Measurements from ENCODE around the gene TASP1.

The TASP1 gene

DNA sequence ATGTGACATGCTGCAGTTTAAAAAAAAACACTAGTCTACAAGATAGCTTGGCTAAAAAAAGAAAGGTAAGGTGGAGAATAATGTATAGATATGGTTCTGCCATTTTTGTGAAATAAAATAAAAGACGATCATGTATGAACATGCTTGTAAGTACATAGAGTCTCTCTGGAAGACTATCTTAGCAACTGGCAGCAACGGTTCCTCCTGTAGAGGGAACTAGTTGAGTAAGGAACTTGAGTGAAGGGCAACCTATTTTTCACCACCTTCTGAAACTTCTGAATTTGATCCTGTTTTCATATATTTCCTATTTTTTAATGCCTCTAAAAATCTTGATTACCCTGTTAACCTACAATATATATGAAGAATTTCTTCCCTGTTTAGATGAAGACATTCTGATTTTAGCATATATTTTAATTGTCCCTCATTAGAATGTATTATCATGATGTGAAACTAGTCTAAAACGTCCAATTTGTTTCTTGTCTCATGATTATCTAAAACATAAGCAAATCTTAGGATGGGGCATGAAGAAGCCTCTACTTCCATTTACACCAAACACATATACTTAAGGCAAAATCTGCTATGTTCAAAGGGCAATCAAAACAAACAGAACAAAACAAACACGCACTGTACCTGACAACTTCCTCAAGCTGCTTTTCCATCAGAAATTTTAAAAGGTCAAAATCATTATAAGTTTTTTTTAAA is 215.1 kb downstream of the TASP1 start:
- peaks cover 7% of the 10 kb centered on the region for H3K4me1 Mint-ChIP-seq (ENCODE audit: low read depth)
- intact Hi-C loops (cut with micrococcal nuclease): no loop called here
- no peaks in the 10 kb centered on the region for H3K36me3 Mint-ChIP-seq (ENCODE audit: low read depth)
- H3K9me3 Mint-ChIP-seq: no peaks in the 10 kb centered on the region
- H3K27ac Mint-ChIP-seq: no peak overlapping the region
- no peak overlapping the region for H3K4me3 Mint-ChIP-seq
- no peaks in the 10 kb centered on the region for H3K27me3 Mint-ChIP-seq

- Mint-ChIP-seq H3K4me3 (no peak overlapping the region), H3K9me3 (no peaks in the 10 kb centered on the region), H3K4me1 (ENCODE audit: low read depth) (peaks cover 9% of the 10 kb centered on the region), H3K27me3 (no peaks in the 10 kb centered on the region), H3K27ac (no peak overlapping the region), H3K36me3 (ENCODE audit: low read depth) (no peaks in the 10 kb centered on the region)
- intact Hi-C loops (cut with micrococcal nuclease): no loop called here
Measured at GRCh38 chr20:13422637-13423036, 216.1 kb downstream of the TASP1 start.

GRCh38 chr20:13420625-13421024 is 218.1 kb downstream of the TASP1 start:
- Mint-ChIP-seq H3K4me3 (no peak overlapping the region), H3K9me3 (no peaks in the 10 kb centered on the region), H3K36me3 (ENCODE audit: low read depth) (peaks cover 8% of the 10 kb centered on the region), H3K4me1 (ENCODE audit: low read depth) (peaks cover 9% of the 10 kb centered on the region), H3K27ac (no peak overlapping the region), H3K27me3 (no peaks in the 10 kb centered on the region)
- intact Hi-C loops (cut with micrococcal nuclease): no loop called here

DNA sequence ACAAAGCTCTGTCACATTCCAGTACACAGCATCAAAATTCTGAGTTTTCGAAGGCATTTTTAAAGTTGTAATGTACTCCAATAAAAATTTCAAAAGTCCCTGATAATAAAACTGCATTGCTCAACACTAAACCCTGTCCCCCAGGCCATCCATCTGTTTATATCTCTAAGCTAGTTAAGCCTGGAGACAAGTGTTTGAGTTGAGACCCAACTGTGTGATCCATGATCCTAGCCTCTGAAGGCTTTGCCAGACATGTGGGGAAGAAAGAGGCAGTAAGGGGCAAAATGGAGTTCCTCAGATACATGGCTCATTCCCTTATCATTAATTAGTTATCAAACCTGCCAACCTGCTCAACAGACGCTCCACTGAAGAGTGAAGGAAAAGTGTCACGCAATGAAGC is 219.3 kb downstream of the TASP1 start:
- peaks cover 9% of the 10 kb centered on the region for H3K4me1 Mint-ChIP-seq (ENCODE audit: low read depth)
- peaks cover 8% of the 10 kb centered on the region for H3K36me3 Mint-ChIP-seq (ENCODE audit: low read depth)

DNA sequence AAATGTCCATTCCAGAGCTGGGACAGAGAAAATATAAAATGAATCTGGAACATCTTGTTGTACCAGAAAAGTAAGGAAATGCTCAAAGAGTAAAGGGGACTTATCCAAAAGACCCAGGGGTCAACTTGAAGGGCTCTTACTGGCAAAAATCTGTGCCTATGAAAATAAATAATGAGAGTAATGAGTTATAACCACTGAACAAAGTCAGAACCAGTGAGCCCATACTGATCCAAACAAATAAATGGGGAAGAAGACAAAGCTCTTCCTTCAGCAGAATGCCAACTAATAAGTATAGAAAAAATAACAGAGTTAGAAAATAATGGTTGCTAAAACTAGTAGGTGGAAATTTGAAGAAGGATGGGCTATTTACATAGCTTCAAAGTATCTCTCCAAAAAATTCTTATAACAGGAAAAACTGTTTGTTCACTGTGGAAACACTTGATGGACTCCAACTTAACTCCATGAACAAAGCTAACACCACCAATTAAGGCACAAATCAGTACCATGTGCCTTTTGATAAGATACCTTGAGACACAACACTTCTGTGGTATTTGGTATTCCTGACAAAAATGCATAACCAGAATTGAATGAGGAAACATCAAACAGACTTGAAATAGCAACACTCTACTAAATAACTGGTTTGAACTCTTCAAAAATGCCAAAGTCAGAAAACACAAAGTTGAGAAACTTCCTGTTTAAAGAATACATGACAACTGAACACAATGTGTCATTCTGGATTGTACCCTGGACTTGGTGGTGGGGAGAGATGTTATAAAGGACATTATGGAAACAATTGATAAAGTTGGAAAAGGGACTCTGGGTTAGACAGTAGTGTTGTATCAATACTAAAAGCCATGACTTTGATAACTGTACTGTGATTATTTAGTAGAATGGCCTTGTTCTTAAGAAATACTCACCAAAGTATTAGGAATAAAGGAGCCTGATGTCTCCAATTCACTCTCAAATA is 220.2 kb downstream of the TASP1 start:
- Mint-ChIP-seq H3K9me3 (no peaks in the 10 kb centered on the region), H3K27me3 (no peaks in the 10 kb centered on the region), H3K4me3 (no peak overlapping the region), H3K27ac (no peak overlapping the region), H3K36me3 (ENCODE audit: low read depth) (peaks cover 8% of the 10 kb centered on the region), H3K4me1 (ENCODE audit: low read depth) (peaks cover 9% of the 10 kb centered on the region)
- intact Hi-C loops (cut with micrococcal nuclease): no loop called here

More for the DNA sequence above, 219.3 kb downstream of the TASP1 start:
- no peak overlapping the region for H3K4me3 Mint-ChIP-seq
- no peaks in the 10 kb centered on the region for H3K9me3 Mint-ChIP-seq
- H3K27me3 Mint-ChIP-seq: no peaks in the 10 kb centered on the region
- H3K27ac Mint-ChIP-seq: no peak overlapping the region
- intact Hi-C loops (cut with micrococcal nuclease): no loop called here

DNA sequence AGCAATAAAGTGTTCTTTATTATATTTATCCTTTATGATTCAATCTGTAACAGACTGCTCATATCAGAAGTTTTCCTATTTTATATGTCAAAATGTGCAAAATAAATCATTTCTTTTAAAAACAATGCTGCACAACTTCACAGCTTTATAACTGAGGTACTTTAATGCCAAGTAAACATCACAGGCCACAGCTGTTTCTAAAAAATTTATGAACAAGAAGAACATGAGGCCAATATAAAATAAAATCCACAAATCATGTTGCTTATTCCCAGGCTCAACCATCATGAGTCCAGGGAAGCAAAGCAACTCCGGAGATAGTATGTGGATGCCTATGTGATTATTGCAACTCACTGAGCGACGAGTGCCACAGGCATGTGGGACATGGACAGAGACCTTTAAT is 222.2 kb downstream of the TASP1 start:
- Mint-ChIP-seq H3K4me3 (no peak overlapping the region), H3K9me3 (no peaks in the 10 kb centered on the region), H3K27me3 (no peaks in the 10 kb centered on the region), H3K27ac (no peak overlapping the region), H3K4me1 (ENCODE audit: low read depth) (peaks cover 9% of the 10 kb centered on the region), H3K36me3 (ENCODE audit: low read depth) (peaks cover 8% of the 10 kb centered on the region)
- intact Hi-C loops (cut with micrococcal nuclease): no loop called here

DNA sequence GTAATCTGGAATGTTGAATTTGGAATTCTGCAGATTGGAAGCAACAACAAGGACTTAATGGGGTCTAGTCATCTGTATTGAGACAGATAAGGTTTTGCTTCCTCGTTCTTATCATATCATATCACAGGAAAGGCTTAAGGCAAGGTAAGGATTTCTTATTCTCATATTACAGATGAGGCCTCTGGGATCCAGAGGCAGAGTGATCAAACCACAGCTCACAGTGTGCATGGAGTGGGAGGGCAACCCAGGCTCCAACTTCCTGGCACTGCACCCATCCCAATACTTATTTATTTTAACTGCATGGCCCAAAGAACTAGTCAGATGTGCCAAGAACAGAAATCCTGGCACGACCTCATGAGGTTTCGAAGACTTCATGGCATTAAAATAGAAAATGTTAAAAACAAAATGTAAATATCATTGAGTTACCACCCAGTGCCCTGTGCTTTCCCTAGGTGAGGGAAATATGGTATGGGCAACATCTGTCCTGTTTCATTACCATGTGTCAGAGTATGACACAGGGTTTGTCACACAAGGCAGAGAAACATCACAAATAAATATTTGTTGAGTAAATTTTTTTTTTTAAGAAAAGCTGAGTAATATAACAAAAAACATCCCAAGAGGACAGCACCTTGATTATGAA is 225.8 kb downstream of the TASP1 start:
- intact Hi-C loops (cut with micrococcal nuclease): no loop called here
- Mint-ChIP-seq H3K27me3 (no peaks in the 10 kb centered on the region), H3K36me3 (ENCODE audit: low read depth) (peaks cover 8% of the 10 kb centered on the region), H3K9me3 (no peaks in the 10 kb centered on the region), H3K4me3 (no peak overlapping the region), H3K4me1 (ENCODE audit: low read depth) (no peaks in the 10 kb centered on the region), H3K27ac (no peak overlapping the region)

GRCh38 chr20:13404293-13404692 is 234.4 kb downstream of the TASP1 start:
- no peak overlapping the region for H3K4me3 Mint-ChIP-seq
- no peak overlapping the region for H3K27ac Mint-ChIP-seq
- no peaks in the 10 kb centered on the region for H3K4me1 Mint-ChIP-seq (ENCODE audit: low read depth)
- H3K27me3 Mint-ChIP-seq: no peaks in the 10 kb centered on the region
- intact Hi-C loops (cut with micrococcal nuclease): no loop called here
- H3K9me3 Mint-ChIP-seq: no peaks in the 10 kb centered on the region
- no peaks in the 10 kb centered on the region for H3K36me3 Mint-ChIP-seq (ENCODE audit: low read depth)

DNA sequence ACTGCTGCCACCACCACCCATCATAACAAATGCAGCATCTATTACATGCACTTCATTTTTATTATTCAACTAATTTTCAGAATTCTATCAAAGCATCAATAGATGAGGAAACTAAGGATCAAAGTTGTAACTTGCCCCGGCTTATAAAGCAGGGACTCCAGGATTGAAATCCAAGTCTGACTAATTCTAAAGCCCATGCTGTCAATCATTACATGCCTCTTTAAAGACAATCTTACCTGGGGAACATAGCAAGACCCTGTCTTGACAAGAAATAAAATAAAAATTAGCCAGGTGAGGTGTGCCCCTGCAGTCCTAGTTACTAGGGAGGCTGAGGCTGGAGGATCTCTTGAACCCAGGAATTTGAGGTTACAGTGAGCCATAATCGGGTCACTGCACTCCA is 235.3 kb downstream of the TASP1 start:
- H3K4me1 Mint-ChIP-seq (ENCODE audit: low read depth): no peaks in the 10 kb centered on the region
- no peak overlapping the region for H3K27ac Mint-ChIP-seq
- no peaks in the 10 kb centered on the region for H3K9me3 Mint-ChIP-seq
- no peak overlapping the region for H3K4me3 Mint-ChIP-seq
- H3K36me3 Mint-ChIP-seq (ENCODE audit: low read depth): no peaks in the 10 kb centered on the region
- no peaks in the 10 kb centered on the region for H3K27me3 Mint-ChIP-seq
- intact Hi-C loops (cut with micrococcal nuclease): no loop called here

DNA sequence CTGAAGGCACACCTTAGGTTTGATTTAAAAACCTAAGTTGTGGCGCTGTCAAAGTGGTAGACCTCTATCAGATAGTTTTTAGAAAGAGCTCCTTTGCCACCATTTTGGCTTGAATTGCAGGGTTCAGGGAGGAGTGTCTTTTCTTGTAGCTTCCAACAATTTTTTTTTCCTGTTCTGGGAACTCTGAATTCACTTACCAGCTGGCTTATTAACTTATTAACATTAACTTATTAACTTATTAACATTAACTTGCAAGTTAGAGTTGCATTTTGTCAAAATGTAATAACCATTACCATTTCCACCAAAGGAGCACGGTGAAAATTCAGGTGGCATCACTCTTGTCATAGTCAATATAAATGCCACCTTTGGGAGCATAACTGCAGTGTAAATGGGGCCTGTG is 235.7 kb downstream of the TASP1 start:
- Mint-ChIP-seq H3K9me3 (no peaks in the 10 kb centered on the region), H3K36me3 (ENCODE audit: low read depth) (no peaks in the 10 kb centered on the region), H3K4me1 (ENCODE audit: low read depth) (no peaks in the 10 kb centered on the region), H3K27ac (no peak overlapping the region), H3K27me3 (no peaks in the 10 kb centered on the region), H3K4me3 (no peak overlapping the region)
- intact Hi-C loops (cut with micrococcal nuclease): no loop called here

DNA sequence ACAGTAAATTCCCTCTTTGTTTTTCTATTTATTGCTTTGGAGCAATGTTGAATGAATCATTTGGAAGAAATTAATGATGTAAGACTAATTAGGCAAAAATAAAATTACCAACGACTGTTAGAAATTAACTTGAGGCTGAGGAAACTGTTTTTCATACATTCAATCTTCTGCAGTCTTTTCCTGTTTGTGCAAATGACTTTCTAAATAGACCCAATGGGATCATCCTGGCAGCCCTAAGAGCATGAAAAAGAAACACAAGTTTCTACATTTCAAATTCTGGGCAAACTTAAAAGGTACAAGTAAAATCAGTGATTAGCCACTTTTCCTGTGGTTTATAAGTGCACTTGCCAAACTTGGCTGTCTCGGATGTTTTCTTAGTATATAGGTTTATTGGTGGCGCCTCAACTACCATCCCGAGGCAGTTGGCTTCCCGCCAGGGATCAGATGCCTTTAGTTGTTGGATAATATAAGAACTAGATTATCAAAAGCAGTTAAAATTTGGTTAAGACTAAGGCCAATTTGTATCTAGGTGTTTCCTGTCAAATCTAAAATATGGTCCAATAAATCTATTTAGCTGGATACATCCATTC is 236.5 kb downstream of the TASP1 start:
- no peak overlapping the region for H3K4me3 Mint-ChIP-seq
- no peak overlapping the region for H3K27ac Mint-ChIP-seq
- no peaks in the 10 kb centered on the region for H3K9me3 Mint-ChIP-seq
- no peaks in the 10 kb centered on the region for H3K4me1 Mint-ChIP-seq (ENCODE audit: low read depth)
- intact Hi-C loops (cut with micrococcal nuclease): no loop called here
- H3K27me3 Mint-ChIP-seq: no peaks in the 10 kb centered on the region
- H3K36me3 Mint-ChIP-seq (ENCODE audit: low read depth): no peaks in the 10 kb centered on the region

DNA sequence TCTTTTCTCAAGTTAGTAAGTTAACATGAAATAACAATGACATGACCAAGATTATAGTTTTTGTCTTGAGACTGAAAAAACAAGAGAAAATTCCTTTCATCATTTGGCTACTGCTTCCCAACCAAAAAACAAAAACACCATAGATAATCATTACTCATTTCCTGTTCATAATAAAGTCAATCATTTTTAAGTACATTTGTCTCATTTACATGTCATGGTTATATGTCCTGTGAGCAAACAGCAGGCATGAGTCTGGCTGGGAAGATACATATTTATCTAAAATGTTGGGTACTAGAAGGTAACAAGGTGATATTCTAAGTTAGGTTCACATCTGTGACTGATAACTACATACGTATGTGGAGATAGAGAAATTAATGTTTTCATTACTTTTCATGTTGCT is 237.1 kb downstream of the TASP1 start:
- Mint-ChIP-seq H3K4me1 (ENCODE audit: low read depth) (no peaks in the 10 kb centered on the region), H3K36me3 (ENCODE audit: low read depth) (no peaks in the 10 kb centered on the region), H3K27ac (no peak overlapping the region), H3K9me3 (no peaks in the 10 kb centered on the region), H3K27me3 (no peaks in the 10 kb centered on the region), H3K4me3 (no peak overlapping the region)
- intact Hi-C loops (cut with micrococcal nuclease): no loop called here

GRCh38 chr20:13400453-13400852 is 238.3 kb downstream of the TASP1 start:
- Mint-ChIP-seq H3K27me3 (no peaks in the 10 kb centered on the region), H3K4me1 (ENCODE audit: low read depth) (no peaks in the 10 kb centered on the region), H3K9me3 (no peaks in the 10 kb centered on the region), H3K36me3 (ENCODE audit: low read depth) (no peaks in the 10 kb centered on the region), H3K27ac (no peak overlapping the region), H3K4me3 (no peak overlapping the region)
- intact Hi-C loops (cut with micrococcal nuclease): no loop called here

DNA sequence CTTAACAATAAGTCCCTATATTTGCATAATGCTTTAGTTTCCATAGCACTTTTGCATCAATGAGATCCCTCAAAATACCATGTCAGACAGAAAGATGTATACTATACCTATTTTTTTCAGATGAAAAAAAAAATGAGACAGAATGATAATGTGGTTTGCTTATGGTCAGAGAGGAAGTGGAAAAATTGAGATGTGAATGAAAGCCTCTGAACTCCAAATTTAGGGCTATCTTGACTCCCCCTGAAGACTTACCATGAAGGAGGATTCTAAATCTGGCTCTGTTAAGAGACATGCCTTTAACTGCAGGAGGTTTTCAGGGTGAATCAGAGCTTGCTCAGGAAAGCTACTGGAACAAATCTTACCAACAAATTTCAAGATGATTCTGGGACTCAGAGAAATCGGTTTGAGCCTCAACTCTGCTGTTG is 241.4 kb downstream of the TASP1 start:
- no peak overlapping the region for H3K4me3 Mint-ChIP-seq
- intact Hi-C loops (cut with micrococcal nuclease): no loop called here
- no peaks in the 10 kb centered on the region for H3K4me1 Mint-ChIP-seq (ENCODE audit: low read depth)
- no peaks in the 10 kb centered on the region for H3K9me3 Mint-ChIP-seq
- no peaks in the 10 kb centered on the region for H3K27me3 Mint-ChIP-seq
- H3K36me3 Mint-ChIP-seq (ENCODE audit: low read depth): no peaks in the 10 kb centered on the region
- H3K27ac Mint-ChIP-seq: no peak overlapping the region

Data from dendritic cell treated with granulocyte-macrophage colony-stimulating factor and Interleukin-4, amounts not matched to agents 40 ng/mL and 50 ng/mL, for 4 days (primary cell).